ENCODE measurements around the gene INSR. TPM values are rescaled to one million over a fixed set of nuclear protein-coding genes. Genes with fewer than 3 reads are reported as not detected.
A peak's percentile ranks its signal among the peaks of the same experiment; 100 is the strongest.

Gene INSR
- total and polyA plus RNA-seq, 10 of the 15 experiments (the other 5 are each of a cell fraction or from before 2014, with no cell fraction given) = 4.2 to 34.9 (median 13.6) TPM

DNA sequence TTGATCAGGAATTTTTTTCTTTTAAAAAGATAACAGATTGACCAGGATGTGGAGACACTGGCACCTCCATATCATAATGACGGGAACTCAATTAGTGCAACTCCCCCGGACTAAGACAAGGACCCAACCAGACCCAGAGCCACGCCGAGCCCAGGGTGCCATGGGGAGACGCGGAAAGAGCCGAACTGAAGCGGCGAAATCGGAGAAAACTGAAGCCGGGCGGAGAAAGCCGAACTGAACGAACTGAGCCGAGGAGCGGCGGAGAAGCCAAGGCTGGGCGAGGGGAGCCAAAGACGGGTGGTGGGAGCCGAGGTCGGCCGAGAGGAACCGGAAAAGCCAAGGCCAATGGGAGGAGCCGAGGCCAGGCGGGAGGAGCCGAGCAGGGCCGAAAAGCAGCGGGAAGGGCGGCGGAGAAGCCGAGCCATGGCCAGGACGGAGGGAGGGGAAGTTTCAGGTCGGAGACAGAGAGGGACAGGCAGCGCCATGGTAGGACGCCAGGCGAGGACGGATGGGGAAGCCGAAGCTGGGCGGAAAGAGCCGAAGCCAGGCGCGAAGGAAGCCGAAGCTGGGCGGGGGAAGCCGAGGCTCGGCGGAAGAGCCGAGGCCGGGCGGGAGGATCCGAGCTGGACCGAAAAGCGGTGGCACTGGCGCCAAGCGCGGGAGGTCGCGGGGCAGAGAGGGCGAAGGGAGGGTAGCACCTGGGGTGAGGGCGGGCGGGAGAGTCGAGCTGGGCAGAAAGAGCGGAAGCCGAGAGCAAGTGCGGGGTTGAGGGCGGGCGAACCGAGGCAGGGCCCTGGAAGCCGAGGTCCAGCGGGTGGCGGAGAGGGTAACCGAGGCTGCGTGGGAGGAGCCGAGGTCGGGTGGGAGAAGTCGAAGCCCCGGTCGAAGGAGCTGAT is 195.3 kb downstream of the INSR start (continued):
- TF ChIP-seq, protein P1, sequence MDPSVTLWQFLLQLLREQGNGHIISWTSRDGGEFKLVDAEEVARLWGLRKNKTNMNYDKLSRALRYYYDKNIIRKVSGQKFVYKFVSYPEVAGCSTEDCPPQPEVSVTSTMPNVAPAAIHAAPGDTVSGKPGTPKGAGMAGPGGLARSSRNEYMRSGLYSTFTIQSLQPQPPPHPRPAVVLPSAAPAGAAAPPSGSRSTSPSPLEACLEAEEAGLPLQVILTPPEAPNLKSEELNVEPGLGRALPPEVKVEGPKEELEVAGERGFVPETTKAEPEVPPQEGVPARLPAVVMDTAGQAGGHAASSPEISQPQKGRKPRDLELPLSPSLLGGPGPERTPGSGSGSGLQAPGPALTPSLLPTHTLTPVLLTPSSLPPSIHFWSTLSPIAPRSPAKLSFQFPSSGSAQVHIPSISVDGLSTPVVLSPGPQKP (IDR thresholded peaks at IDR 0.05; ENCODE audit: low read depth, low read length) = no peak
- TF ChIP-seq MTA2 (IDR thresholded peaks at IDR 0.05; ENCODE audit: low read depth) = no peak
- TF ChIP-seq MEF2B (IDR thresholded peaks at IDR 0.05; ENCODE audit: partially characterized antibody, poor library complexity, severe bottlenecking) = peak; percentile 44
- TF ChIP-seq, protein P2, sequence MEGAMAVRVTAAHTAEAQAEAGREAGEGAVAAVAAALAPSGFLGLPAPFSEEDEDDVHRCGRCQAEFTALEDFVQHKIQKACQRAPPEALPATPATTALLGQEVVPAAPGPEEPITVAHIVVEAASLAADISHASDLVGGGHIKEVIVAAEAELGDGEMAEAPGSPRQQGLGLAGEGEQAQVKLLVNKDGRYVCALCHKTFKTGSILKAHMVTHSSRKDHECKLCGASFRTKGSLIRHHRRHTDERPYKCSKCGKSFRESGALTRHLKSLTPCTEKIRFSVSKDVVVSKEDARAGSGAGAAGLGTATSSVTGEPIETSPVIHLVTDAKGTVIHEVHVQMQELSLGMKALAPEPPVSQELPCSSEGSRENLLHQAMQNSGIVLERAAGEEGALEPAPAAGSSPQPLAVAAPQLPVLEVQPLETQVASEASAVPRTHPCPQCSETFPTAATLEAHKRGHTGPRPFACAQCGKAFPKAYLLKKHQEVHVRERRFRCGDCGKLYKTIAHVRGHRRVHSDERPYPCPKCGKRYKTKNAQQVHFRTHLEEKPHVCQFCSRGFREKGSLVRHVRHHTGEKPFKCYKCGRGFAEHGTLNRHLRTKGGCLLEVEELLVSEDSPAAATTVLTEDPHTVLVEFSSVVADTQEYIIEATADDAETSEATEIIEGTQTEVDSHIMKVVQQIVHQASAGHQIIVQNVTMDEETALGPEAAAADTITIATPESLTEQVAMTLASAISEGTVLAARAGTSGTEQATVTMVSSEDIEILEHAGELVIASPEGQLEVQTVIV (IDR thresholded peaks at IDR 0.05; ENCODE audit: borderline replicate concordance, partially characterized antibody) = peak; percentile 12
- TF ChIP-seq, protein P3, sequence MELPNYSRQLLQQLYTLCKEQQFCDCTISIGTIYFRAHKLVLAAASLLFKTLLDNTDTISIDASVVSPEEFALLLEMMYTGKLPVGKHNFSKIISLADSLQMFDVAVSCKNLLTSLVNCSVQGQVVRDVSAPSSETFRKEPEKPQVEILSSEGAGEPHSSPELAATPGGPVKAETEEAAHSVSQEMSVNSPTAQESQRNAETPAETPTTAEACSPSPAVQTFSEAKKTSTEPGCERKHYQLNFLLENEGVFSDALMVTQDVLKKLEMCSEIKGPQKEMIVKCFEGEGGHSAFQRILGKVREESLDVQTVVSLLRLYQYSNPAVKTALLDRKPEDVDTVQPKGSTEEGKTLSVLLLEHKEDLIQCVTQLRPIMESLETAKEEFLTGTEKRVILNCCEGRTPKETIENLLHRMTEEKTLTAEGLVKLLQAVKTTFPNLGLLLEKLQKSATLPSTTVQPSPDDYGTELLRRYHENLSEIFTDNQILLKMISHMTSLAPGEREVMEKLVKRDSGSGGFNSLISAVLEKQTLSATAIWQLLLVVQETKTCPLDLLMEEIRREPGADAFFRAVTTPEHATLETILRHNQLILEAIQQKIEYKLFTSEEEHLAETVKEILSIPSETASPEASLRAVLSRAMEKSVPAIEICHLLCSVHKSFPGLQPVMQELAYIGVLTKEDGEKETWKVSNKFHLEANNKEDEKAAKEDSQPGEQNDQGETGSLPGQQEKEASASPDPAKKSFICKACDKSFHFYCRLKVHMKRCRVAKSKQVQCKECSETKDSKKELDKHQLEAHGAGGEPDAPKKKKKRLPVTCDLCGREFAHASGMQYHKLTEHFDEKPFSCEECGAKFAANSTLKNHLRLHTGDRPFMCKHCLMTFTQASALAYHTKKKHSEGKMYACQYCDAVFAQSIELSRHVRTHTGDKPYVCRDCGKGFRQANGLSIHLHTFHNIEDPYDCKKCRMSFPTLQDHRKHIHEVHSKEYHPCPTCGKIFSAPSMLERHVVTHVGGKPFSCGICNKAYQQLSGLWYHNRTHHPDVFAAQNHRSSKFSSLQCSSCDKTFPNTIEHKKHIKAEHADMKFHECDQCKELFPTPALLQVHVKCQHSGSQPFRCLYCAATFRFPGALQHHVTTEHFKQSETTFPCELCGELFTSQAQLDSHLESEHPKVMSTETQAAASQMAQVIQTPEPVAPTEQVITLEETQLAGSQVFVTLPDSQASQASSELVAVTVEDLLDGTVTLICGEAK (IDR thresholded peaks at IDR 0.05; ENCODE audit: borderline replicate concordance) = peak; percentile 14; the same call in 1 of the 2 replicates

Measured in GM12878 (cell line).